Hematopoietic multipotent progenitor cell treated with erythropoietin and hydrocortisone succinate and interleukin-3 and kit ligand, for 4 days (in vitro differentiated cells): ENCODE measurements around the gene FNBP1.

Experiments used
- DNase-seq: peaks from one replicate; pipeline ENCODE4 v3.0.0-alpha.2; 2015

FNBP1 gene

GRCh38 chr9:129888293-129889121 lies 154.5 kb downstream of the FNBP1 start:
- DNase-seq = peak; percentile 94

DNA sequence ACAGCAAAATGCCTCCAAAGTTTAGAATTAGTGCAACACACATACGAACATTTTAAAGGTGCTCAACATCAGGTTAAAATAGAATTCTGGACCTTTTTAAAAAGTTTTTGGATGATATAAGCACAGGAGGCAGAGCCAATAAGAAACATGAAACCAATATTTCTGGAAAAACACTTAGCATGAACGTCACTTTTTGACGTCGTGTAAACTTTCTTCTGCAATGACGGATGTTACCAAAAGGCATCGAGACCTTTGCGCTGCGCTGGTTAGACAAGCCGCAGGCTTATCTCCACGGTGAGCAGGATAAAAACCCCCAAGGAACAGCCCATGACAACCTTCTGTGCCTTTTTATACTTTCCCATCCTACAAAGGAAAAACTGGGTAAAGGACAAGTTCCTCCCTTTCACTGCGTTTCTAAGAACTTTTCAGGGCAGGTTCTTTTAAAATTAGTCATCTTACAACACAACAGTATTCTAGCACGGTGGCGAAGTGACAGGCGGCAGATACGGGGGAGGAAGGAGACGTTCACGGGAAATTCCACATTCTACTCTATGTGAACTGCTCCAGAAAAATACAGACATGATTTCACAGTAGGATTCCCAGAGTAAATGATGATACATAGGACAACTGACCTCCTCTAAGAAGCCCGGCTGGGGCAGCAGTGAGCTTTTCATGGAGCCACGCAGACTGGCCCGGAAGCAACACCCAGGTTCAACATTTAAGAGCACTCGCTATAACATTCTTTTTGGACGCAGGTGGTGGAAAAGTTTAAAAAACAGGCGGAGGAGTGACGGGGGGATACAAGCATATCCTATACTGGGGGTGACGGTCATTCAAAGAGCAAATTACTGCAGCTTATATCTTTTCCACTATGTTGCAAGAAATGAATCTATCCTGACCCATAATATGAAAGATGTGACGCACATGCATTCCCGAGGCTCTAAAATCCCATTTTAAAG lies 155.4 kb downstream of the FNBP1 start:
- peak; percentile 78 for DNase-seq

- DNase-seq = peak; percentile 68
Observed at GRCh38 chr9:129886226-129887174, 156.5 kb downstream of the FNBP1 start.

- peak; percentile 98 for DNase-seq
Observed at GRCh38 chr9:129885670-129886106, 157.3 kb downstream of the FNBP1 start.

GRCh38 chr9:129885018-129885669 lies 157.8 kb downstream of the FNBP1 start:
- peak; percentile 82 for DNase-seq

- peak; percentile 99 for DNase-seq
Observed at GRCh38 chr9:129884220-129885017, 158.6 kb downstream of the FNBP1 start.

GRCh38 chr9:129881547-129882324 lies 161.3 kb downstream of the FNBP1 start:
- peak; percentile 41 for DNase-seq

DNA sequence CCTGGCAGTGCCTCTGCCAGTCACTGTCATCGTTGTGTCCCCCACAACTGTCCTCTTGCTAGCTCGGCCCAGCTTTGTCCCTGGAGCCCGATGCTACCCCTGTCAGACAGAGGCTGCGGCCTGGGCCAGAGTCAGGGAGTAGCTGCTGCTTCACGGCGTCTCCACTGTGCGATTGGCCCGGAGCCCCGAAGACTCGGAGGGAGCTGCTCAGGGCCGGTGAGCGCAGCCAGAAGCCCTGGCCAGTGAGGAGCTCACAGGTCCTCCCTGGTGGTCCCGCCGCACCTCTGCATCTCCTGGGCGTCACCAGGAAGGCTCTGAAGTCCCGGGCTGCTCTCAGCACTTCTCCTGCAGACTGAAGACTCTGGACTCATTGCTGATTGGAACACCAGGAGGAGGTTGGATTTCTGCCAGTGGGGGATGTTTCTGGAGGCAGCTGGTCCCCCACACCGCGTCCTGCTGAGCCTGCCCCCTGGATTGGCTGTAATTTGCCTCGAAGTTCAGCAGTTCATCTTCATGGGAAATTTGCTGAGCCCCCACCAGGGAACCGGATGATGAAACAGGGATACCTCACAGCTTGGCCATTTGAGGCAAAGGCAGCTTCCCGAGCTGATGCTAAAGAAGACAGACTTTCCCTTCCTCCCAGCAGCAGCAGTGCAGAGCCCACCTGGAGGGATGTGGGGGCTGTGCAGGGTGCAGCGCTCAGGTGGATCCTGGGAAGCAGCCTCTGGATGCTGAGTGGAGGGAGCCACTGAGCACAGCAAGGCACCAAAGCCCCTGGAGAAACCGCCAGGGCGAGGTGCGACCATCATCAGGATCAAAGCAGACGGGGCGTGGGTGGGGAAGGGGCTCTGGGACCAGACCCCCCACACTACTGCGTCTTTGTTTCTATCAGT lies 162.1 kb downstream of the FNBP1 start:
- DNase-seq = no peak

DNA sequence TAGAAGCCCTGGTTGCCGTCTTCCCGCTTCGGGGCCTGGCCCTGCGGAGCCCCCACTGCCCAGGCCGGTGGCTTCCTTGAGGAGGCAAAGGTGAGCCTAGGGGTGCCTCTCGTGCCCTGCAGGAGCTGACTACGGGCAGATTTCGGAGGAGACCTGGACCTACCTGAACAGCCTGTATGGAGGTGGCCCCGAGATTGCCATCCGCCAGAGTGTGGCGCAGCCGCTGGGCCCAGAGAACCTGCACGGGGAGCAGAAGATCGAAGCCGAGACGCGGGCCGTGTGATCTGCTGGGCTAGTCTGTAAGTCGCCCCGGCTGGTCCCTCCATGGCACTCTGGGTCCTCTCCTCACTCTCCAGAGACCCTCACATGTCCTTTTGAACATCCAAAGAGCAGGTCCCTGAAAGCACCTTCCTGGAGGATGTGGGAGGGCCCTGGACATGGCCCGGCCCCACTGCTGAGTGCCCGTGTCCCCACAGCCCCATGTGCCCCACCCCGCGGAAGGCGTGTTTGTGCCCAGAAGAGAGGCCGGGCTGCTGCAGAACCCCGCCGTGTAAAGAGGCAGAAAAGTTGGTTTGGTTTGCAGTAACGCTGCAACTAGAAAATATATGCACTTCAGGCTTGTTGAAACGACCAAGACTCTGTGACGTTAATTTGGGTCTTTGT lies 162.9 kb downstream of the FNBP1 start:
- peak; percentile 46 for DNase-seq

GRCh38 chr9:129879103-129879699 lies 163.8 kb downstream of the FNBP1 start:
- peak; percentile 98 for DNase-seq

DNA sequence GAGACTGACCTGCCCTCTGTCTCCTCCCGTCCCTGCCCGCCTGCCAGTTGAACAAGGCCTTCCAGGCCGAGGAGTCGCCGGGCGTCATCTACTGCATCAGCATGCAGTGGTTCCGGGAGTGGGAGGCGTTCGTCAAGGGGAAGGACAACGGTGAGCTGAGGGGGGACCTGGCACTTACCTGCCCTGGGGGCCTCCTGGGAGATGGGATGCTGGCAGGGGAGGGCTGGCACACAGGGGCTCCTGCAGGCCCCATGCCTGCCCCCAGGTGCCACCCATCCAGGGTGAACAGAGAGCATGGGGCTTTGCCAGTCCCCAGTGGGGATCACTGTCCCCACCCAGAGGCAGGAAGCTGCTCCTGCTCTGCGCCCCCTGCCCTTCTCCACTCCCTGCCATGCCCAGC lies 164.7 kb downstream of the FNBP1 start:
- DNase-seq = peak; percentile 69

DNA sequence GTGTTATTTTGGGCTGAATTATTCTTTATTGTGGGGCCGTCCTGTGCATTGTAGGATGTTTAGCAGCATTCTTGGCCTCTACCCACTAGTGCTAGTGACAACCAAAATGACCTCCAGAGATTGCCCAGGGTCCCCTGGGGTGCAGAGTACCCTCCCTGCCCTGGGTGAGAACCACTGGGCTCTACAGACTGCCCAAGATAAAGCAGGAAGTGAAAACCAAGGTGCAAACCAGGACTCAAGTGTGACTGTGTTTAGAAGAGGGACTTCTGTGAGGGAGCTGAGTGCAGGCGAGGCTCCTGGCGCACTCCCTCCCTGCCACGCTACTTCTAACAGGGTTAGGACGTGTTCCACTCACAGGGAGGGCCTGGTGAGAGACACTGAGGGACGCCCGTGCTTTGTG lies 166.2 kb downstream of the FNBP1 start:
- DNase-seq = no peak

- no peak for DNase-seq
Observed at GRCh38 chr9:129875687-129876395, 167.1 kb downstream of the FNBP1 start.

- peak; percentile 36 for DNase-seq
Observed at GRCh38 chr9:129875181-129875611, 167.8 kb downstream of the FNBP1 start.

GRCh38 chr9:129874261-129875101 lies 168.5 kb downstream of the FNBP1 start:
- no peak for DNase-seq

DNA sequence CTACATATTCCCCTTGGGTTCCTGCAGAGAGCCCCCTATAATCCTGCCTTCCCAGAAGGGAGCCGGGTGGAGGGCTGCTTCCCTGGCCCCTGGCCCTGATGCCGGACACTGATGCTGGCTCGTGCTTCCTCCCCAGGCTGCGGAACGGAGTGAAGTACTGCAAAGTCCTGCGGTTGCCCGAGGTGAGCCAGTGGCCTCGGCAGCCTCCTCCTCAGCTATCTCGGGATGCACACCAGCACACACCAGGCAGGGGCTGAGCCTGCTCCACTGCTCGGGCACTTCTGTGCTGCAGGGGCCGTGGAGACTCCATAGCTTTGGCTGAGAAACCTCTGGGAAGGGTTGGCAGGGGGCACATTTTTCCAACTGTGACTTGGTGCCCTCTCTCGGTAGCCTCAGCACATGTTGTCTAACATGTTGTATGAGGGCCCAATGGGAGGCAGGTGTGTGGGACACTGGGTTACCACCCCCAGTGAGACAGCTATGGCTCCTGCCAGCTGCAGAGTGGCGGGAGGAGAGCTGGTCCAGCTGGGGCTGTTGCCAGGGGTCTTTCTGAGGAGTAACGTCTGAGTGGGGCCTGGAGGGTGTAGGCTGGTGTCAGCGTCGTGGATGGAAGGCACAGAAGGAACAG lies 169.3 kb downstream of the FNBP1 start:
- no peak for DNase-seq
